Motor neuron (in vitro differentiated cells): ENCODE results near the gene PIERCE2. TPM values are rescaled to one million over a fixed set of nuclear protein-coding genes. Genes with fewer than 3 reads are reported as not detected.
"Not testable (repeated sequence)": the region's sequence is repeated elsewhere in the genome, so short reads cannot be mapped to it uniquely, and the experiment has no call there.

Source experiments
- ATAC-seq, 8 experiments: fragments of 200-7000 bp; cut with Tn5 transposase; replicated peaks in 6 of 8; 2 replicates each; pipeline ENCODE4 v1.8.0; 2021; ENCODE audit warnings: mild to moderate bottlenecking in 8 of 8, moderate library complexity in 8 of 8
- H3K27ac ChIP-seq, 2 donors: fragments of 250-450 bp; sonication (Bioruptor Pico); 2 replicates each; pipeline ENCODE4 v1.9.0; 2021; ENCODE audit warnings: antibody characterized with exemption in 2 of 2, mild to moderate bottlenecking in 2 of 2, moderate library complexity in 1 of 2
- H3K4me1 ChIP-seq, 2 donors: fragments of 250-450 bp; sonication (Bioruptor Pico); replicated peaks in 1 of 2; 2 replicates each; pipeline ENCODE4 v1.6.1; 2021; ENCODE audit warnings: antibody characterized with exemption in 2 of 2, mild to moderate bottlenecking in 2 of 2, moderate library complexity in 1 of 2
- H3K4me3 ChIP-seq, 5 donors: fragments of 250-450 bp; sonication (Bioruptor Pico); 2 replicates each; pipeline ENCODE4 v1.9.0; 2021; ENCODE audit warnings: antibody characterized with exemption in 5 of 5, mild to moderate bottlenecking in 5 of 5, moderate library complexity in 4 of 5
- WGBS, 10 experiments: fragments of 450-650 bp; shearing (Covaris generic); methylation state at CpG; one replicate each; pipeline ENCODE4 v1.0.0; 2022; 5-methylcytosine and 5-hydroxymethylcytosine counted together
- in situ Hi-C, 9 experiments: fragments of 400-800 bp; cut with MboI; loops; one replicate each; pipeline ENCODE4 v1.15.0; 2021; ENCODE audit warnings: low sequenced_read_pairs in 9 of 9, low pct_unique_long_range_greater_than_20kb in 2 of 9; ENCODE audit not compliant: unreplicated experiment in 9 of 9
- total RNA-seq, 8 experiments: library from RNA; unstranded; fragments of 300-600 nt; gene quantifications; 2 replicates each; pipeline versions ENCODE4 v1.2.3 to v1.2.4, GENCODE V29; 2022

Gene PIERCE2
- total RNA-seq, 8 experiments from 2014 or later, result 3.9 to 25.2 (median 8.9) TPM

- in situ Hi-C loops, result loop anchor here in 3 of 9 experiments (25.0 kb wide), 2 partner anchors 109 to 234 kb away; no protein-coding TSS in a partner anchor
- 94% methylated on average over 3 of the region's 41 CpGs; no CpG with 5 or more reads in 9 of the 10 experiments for WGBS, 10 experiments
- H3K27ac ChIP-seq, H3K4me3 ChIP-seq, ATAC-seq, H3K4me1 ChIP-seq: not testable (repeated sequence)
Measured at GRCh38 chr15:55446379-55447029, 38.2 kb downstream of the PIERCE2 start.

- not testable (repeated sequence) for ATAC-seq, H3K4me3 ChIP-seq, H3K4me1 ChIP-seq, H3K27ac ChIP-seq
- no CpG with 5 or more reads among the region's 19 CpGs for WGBS, 10 experiments
- in situ Hi-C loops, result loop anchor here in 3 of 9 experiments (25.0 kb wide), 2 partner anchors 110 to 235 kb away; no protein-coding TSS in a partner anchor
Measured at GRCh38 chr15:55447030-55447394, 38.7 kb downstream of the PIERCE2 start.

- H3K27ac ChIP-seq, result no peak overlapping the region
- no peaks in the 10 kb centered on the region for H3K4me1 ChIP-seq
- 71 to 93% (median 81%) methylated on average over 1 to 3 of the region's 5 CpGs; no CpG with 5 or more reads in 6 of the 10 experiments for WGBS, 10 experiments
- no peak for ATAC-seq
- in situ Hi-C loops, result no loop called here
- no peak overlapping the region for H3K4me3 ChIP-seq
Measured at GRCh38 chr15:55457401-55458022, 49.2 kb downstream of the PIERCE2 start.

- Histone ChIP-seq H3K27ac (no peak overlapping the region), H3K4me3 (no peak overlapping the region), H3K4me1 (no peaks in the 10 kb centered on the region)
- ATAC-seq, result no peak
- 66 to 95% (median 79%) methylated on average over 2 to 4 of the region's 4 CpGs for WGBS, 10 experiments
- in situ Hi-C loops, result no loop called here
Measured at GRCh38 chr15:55461447-55461846, 53.2 kb downstream of the PIERCE2 start.

- in situ Hi-C loops, result no loop called here
- H3K4me3 ChIP-seq, result no peak overlapping the region
- WGBS, 10 experiments, result 5 to 100% (median 86%) methylated on average over 1 to 2 of the region's 2 CpGs; no CpG with 5 or more reads in 1 of the 10 experiments
Measured at GRCh38 chr15:55468321-55468720, 60.0 kb downstream of the PIERCE2 start.

More at GRCh38 chr15:55468321-55468720, 60.0 kb downstream of the PIERCE2 start:
- no peak overlapping the region for H3K27ac ChIP-seq
- ATAC-seq, result peak in 1 of 8 experiments; percentile 69
- H3K4me1 ChIP-seq, result no peaks in the 10 kb centered on the region

Other genes with a start within 250 kb of the PIERCE2 start
- gene RSL24D1, start 211.6 kb upstream of the PIERCE2 start, total RNA-seq, result 100 to 1,000 TPM in 7 of 8 experiments, 10 to 100 TPM in 1; 90.5 to 172 (median 132) TPM
- 1 to 10 TPM; 1.6 to 6.1 (median 3.6) TPM for gene RAB27A, start 118.7 kb upstream of the PIERCE2 start, total RNA-seq
- 10 to 100 TPM; 10.8 to 19.7 (median 15.0) TPM for gene PIGBOS1, start 89.4 kb upstream of the PIERCE2 start, total RNA-seq
- 10 to 100 TPM in 4 of 8 experiments, 1 to 10 TPM in 4; 5.4 to 20.9 (median 11.1) TPM for gene PIGB, start 89.3 kb upstream of the PIERCE2 start, total RNA-seq
- 100 to 1,000 TPM in 1 of 8 experiments, 10 to 100 TPM in 7; 18.1 to 220 (median 47.9) TPM for gene CCPG1, start 136 bp upstream of the PIERCE2 start, total RNA-seq
- gene DNAAF4, start 99.7 kb downstream of the PIERCE2 start, total RNA-seq, result 10 to 100 TPM in 1 of 8 experiments, 1 to 10 TPM in 7; 4.1 to 19.6 (median 6.0) TPM
- gene PYGO1, start 179.8 kb downstream of the PIERCE2 start, total RNA-seq, result 10 to 100 TPM in 5 of 8 experiments, 1 to 10 TPM in 3; 1.1 to 29.4 (median 14.9) TPM